Keratinocyte (primary cell): ENCODE measurements around the gene MBP. TPM values are rescaled to one million over a fixed set of nuclear protein-coding genes. Genes with fewer than 3 reads are reported as not detected.

Experiments
- DNase-seq: peaks from one replicate; pipeline ENCODE4 v3.0.0-alpha.2; 2011; ENCODE audit warnings: low read depth, missing footprints, low spot score
- FAIRE-seq: peaks from 2 replicates; lab custom pipeline; 2011; peaks lifted over from hg19 to GRCh38; lab: Jason Lieb, UNC
- H2AFZ ChIP-seq: 2 replicates; pipeline ENCODE4 v1.6.0; 2012; ENCODE audit warnings: low read length, control low read depth, inconsistent platforms; ENCODE audit not compliant: control insufficient read depth
- H3K27ac ChIP-seq: 2 replicates; pipeline ENCODE4 v1.5.1; 2011; ENCODE audit warnings: low read length; ENCODE audit not compliant: control insufficient read depth, insufficient read depth
- H3K27me3 ChIP-seq: 3 replicates; pipeline ENCODE4 v1.6.0; 2011; ENCODE audit warnings: low read length; ENCODE audit not compliant: control insufficient read depth, insufficient read depth; ENCODE audit errors: extremely low read depth
- H3K36me3 ChIP-seq, 2 experiments: 2 replicates in 1 of 2; 3 replicates in 1 of 2; pipeline ENCODE4 v1.5.1; 2011; ENCODE audit warnings: low read length in 2 of 2, mild to moderate bottlenecking in 1 of 2; ENCODE audit not compliant: control insufficient read depth in 2 of 2, insufficient read depth in 2 of 2; ENCODE audit errors: extremely low read depth in 1 of 2
- H3K4me1 ChIP-seq: 3 replicates; pipeline ENCODE4 v1.5.1; 2011; ENCODE audit warnings: low read length; ENCODE audit not compliant: control insufficient read depth, insufficient read depth; ENCODE audit errors: extremely low read depth
- H3K4me2 ChIP-seq: 3 replicates; pipeline ENCODE4 v1.6.0; 2011; ENCODE audit warnings: low read depth, low read length; ENCODE audit not compliant: control insufficient read depth, insufficient read depth; ENCODE audit errors: extremely low read depth
- H3K4me3 ChIP-seq, 3 experiments: fragments of 200-600 bp in 1 of 3; sonication (generic) in 1 of 3; 2 replicates in 2 of 3; 3 replicates in 1 of 3; pipeline ENCODE4 v1.5.1; 2011 to 2016; ENCODE audit warnings: low read length in 3 of 3, mild to moderate bottlenecking in 3 of 3, control low read depth in 2 of 3, inconsistent platforms in 1 of 3, low read depth in 1 of 3, mixed read lengths in 1 of 3, mixed run types in 1 of 3, moderate library complexity in 1 of 3; ENCODE audit not compliant: control insufficient read depth in 2 of 3, insufficient read depth in 2 of 3; ENCODE audit errors: extremely low read depth in 1 of 3
- H3K79me2 ChIP-seq: 2 replicates; pipeline ENCODE4 v1.6.0; 2012; ENCODE audit warnings: low read length; ENCODE audit not compliant: control insufficient read depth, insufficient read depth
- H3K9ac ChIP-seq: 3 replicates; pipeline ENCODE4 v1.6.0; 2011; ENCODE audit warnings: low read length; ENCODE audit not compliant: control insufficient read depth, insufficient read depth; ENCODE audit errors: extremely low read depth
- H3K9me1 ChIP-seq: 3 replicates; pipeline ENCODE4 v1.6.0; 2011; ENCODE audit warnings: low read length; ENCODE audit not compliant: control insufficient read depth, insufficient read depth; ENCODE audit errors: extremely low read depth
- H3K9me3 ChIP-seq: 2 replicates; pipeline ENCODE4 v1.5.1; 2012; ENCODE audit warnings: low read depth, low read length; ENCODE audit not compliant: control insufficient read depth
- H4K20me1 ChIP-seq: 3 replicates; pipeline ENCODE4 v1.6.0; 2011; ENCODE audit warnings: low read length; ENCODE audit not compliant: control insufficient read depth, insufficient read depth; ENCODE audit errors: extremely low read depth
- CTCF ChIP-seq, 3 experiments: IDR thresholded peaks in 1 of 3; conservative IDR thresholded peaks in 1 of 3; optimal IDR thresholded peaks in 1 of 3; 2 replicates in 2 of 3; 3 replicates in 1 of 3; pipeline versions ENCODE3 to v1.5.1; 2011; ENCODE audit warnings: low read length in 3 of 3, mild to moderate bottlenecking in 3 of 3, moderate library complexity in 2 of 3, control low read depth in 1 of 3, inconsistent platforms in 1 of 3; ENCODE audit not compliant: insufficient read depth in 2 of 3; ENCODE audit errors: extremely low read depth in 1 of 3
- EZH2 ChIP-seq: IDR thresholded peaks from one replicate; pipeline ENCODE4 v1.6.1; 2012; ENCODE audit warnings: inconsistent platforms, mild to moderate bottlenecking, low read length, moderate library complexity
- dilution Hi-C: fragments of 300-500 bp; cut with MboI; formaldehyde crosslinking; loops from one replicate; pipeline ENCODE4 v1.7.0; 2020; ENCODE audit warnings: low sequenced_read_pairs; ENCODE audit not compliant: extremely low pct_ligation_motif_present
- polyA plus RNA-seq, 5 experiments: library from polyadenylated mRNA; depleted of rRNA in 3 of 5; stranded (reverse) in 3 of 5; stranded (forward) in 1 of 5; unstranded in 1 of 5; fragments of >200 nt; gene quantifications; 1 replicate in 1 of 5; 2 replicates in 3 of 5; 3 replicates in 1 of 5; pipeline versions ENCODE4 v1.2.1 to v1.2.3, GENCODE V29; 2011 to 2012; ENCODE audit warnings: missing spikeins in 2 of 5, low read depth in 1 of 5, low replicate concordance in 1 of 5

Gene MBP
- polyA plus RNA-seq, 1 donor (not counting 4 experiments of a cell fraction or from before 2014, with no cell fraction given), result 38.7 TPM

GRCh38 chr18:77066689-77067088 lies 65.9 kb downstream of the MBP start:
- FAIRE-seq (no peak), DNase-seq (no peak)
- no peak for TF ChIP-seq EZH2
- TF ChIP-seq CTCF (optimal IDR thresholded peaks at IDR 0.05 in 1 of 3, IDR thresholded peaks at IDR 0.05 in 1 of 3, conservative IDR thresholded peaks at IDR 0.05 in 1 of 3; ENCODE audit: extremely low read depth in 1 of 3, insufficient read depth in 2 of 3, low read length in 3 of 3), result no peak
- Histone ChIP-seq H3K4me2 (no peak overlapping the region), H3K36me3 (peaks cover 15 to 27% of the 10 kb centered on the region in 2 experiments), H3K27me3 (no peaks in the 10 kb centered on the region), H4K20me1 (no peaks in the 10 kb centered on the region), H3K4me3 (no peak overlapping the region), H3K9ac (no peak overlapping the region), H3K9me3 (peaks cover 3% of the 10 kb centered on the region), H3K79me2 (peaks cover 27% of the 10 kb centered on the region), H3K9me1 (peaks cover 5% of the 10 kb centered on the region), H3K4me1 (peaks cover 99% of the 10 kb centered on the region), H2AFZ (no peak overlapping the region), H3K27ac (peak overlapping the region; percentile 95)
- dilution Hi-C loops, result no loop called here

DNA sequence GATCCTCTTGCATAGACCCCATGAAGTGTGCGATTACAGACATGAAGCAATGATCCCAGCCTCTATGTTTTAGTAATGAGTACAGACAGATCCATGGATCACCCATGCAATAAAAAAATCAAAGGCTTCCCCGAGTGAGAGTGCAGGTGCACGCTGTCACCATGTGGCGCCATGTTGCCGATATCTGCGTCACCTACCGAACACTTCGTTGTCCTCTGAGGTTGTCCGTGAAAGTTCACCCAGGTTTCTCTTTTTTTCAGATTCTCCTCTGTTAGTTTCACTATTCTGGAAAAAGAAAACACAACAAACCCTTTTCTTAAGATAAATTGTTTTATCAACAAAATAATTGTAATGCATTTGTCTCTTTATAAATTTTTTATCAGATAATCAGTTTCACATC lies 66.5 kb downstream of the MBP start:
- DNase-seq (no peak), FAIRE-seq (no peak)
- H3K4me1 ChIP-seq, result peaks cover 94% of the 10 kb centered on the region
- H3K4me3 ChIP-seq, result no peak overlapping the region
- H3K9me3 ChIP-seq, result peaks cover 3% of the 10 kb centered on the region
- H3K27ac ChIP-seq, result peak overlapping the region; percentile 95
- no peaks in the 10 kb centered on the region for H4K20me1 ChIP-seq
- H3K36me3 ChIP-seq, result peaks cover 17 to 28% of the 10 kb centered on the region in 2 experiments
- peaks cover 26% of the 10 kb centered on the region for H3K79me2 ChIP-seq
- no peak overlapping the region for H2AFZ ChIP-seq
- no peak overlapping the region for H3K9ac ChIP-seq
- no peak for TF ChIP-seq CTCF (optimal IDR thresholded peaks at IDR 0.05 in 1 of 3, IDR thresholded peaks at IDR 0.05 in 1 of 3, conservative IDR thresholded peaks at IDR 0.05 in 1 of 3; ENCODE audit: extremely low read depth in 1 of 3, insufficient read depth in 2 of 3, low read length in 3 of 3)
- TF ChIP-seq EZH2, result no peak
- H3K9me1 ChIP-seq, result peaks cover 5% of the 10 kb centered on the region
- dilution Hi-C loops, result no loop called here
- H3K27me3 ChIP-seq, result no peaks in the 10 kb centered on the region
- no peak overlapping the region for H3K4me2 ChIP-seq
